Stimulated activated CD4-positive, alpha-beta T cell treated with anti-CD3 and anti-CD28 coated beads, Interleukin-1b, Interleukin-23, amount 100 ng/mL, for 1 hour (primary cell): ENCODE results near the gene UBA3.

Experiments
- DNase-seq, 2 donors: peaks; one replicate each; pipeline ENCODE4 v3.0.0-alpha.2; 2020; ENCODE audit warnings: low read depth in 2 of 2

UBA3 gene

GRCh38 chr3:69080233-69080920 is at the start of gene UBA3:
Gene UBA3, minus strand, starts transcription at chr3:69080365. Its CDS starts 12 bp downstream, at chr3:69080353.
- peak; percentile 82 to 92 for DNase-seq

GRCh38 chr3:69129531-69129930 is 49.4 kb upstream of the UBA3 start:
- DNase-seq = no peak

- no peak for DNase-seq
Measured at GRCh38 chr3:69128509-69128908, 48.3 kb upstream of the UBA3 start.

- DNase-seq = no peak
Measured at GRCh38 chr3:69126999-69127398, 46.8 kb upstream of the UBA3 start.

- DNase-seq = no peak
Measured at GRCh38 chr3:69126216-69126615, 46.1 kb upstream of the UBA3 start.

GRCh38 chr3:69122403-69122802 is 42.2 kb upstream of the UBA3 start, which contains the start of gene LMOD3:
Gene LMOD3, minus strand, starts transcription at chr3:69122595. Its CDS starts 209 bp downstream, at chr3:69122386.
- DNase-seq = no peak

- DNase-seq = no peak
Measured at GRCh38 chr3:69121950-69122349, 41.8 kb upstream of the UBA3 start.

GRCh38 chr3:69121513-69121912 is 41.3 kb upstream of the UBA3 start:
- DNase-seq = no peak

- DNase-seq = peak; percentile 66 to 71
Measured at GRCh38 chr3:69120879-69121464, 40.8 kb upstream of the UBA3 start.

- DNase-seq = no peak
Measured at GRCh38 chr3:69119681-69120080, 39.5 kb upstream of the UBA3 start.

- no peak for DNase-seq
Measured at GRCh38 chr3:69119138-69119537, 39.0 kb upstream of the UBA3 start.

- no peak for DNase-seq
Measured at GRCh38 chr3:69118555-69118954, 38.4 kb upstream of the UBA3 start.

GRCh38 chr3:69116897-69117296 is 36.7 kb upstream of the UBA3 start:
- no peak for DNase-seq

GRCh38 chr3:69116162-69116561 is 36.0 kb upstream of the UBA3 start:
- DNase-seq = no peak

GRCh38 chr3:69115731-69116130 is 35.6 kb upstream of the UBA3 start:
- DNase-seq = no peak

GRCh38 chr3:69113536-69113935 is 33.4 kb upstream of the UBA3 start:
- DNase-seq = no peak

GRCh38 chr3:69110941-69111546 is 30.9 kb upstream of the UBA3 start:
- no peak for DNase-seq

GRCh38 chr3:69108811-69109210 is 28.6 kb upstream of the UBA3 start:
- no peak for DNase-seq

GRCh38 chr3:69107841-69108240 is 27.7 kb upstream of the UBA3 start:
- DNase-seq = no peak

GRCh38 chr3:69105320-69105719 is 25.2 kb upstream of the UBA3 start:
- DNase-seq = no peak

- DNase-seq = no peak
Measured at GRCh38 chr3:69104586-69104985, 24.4 kb upstream of the UBA3 start.

GRCh38 chr3:69103123-69103522 is 23.0 kb upstream of the UBA3 start:
- DNase-seq = no peak

GRCh38 chr3:69102384-69102783 is 22.2 kb upstream of the UBA3 start:
- no peak for DNase-seq
